HG03432 (cell line): Measurements from ENCODE around the gene RNF10.
"Not testable (repeated sequence)": the region's sequence is repeated elsewhere in the genome, so short reads cannot be mapped to it uniquely, and the experiment has no call there.

Source experiments
- ATAC-seq: cut with Tn5 transposase; IDR thresholded peaks from one replicate; pipeline ENCODE4 v1.9.1; 2021; ENCODE audit warnings: mild to moderate bottlenecking, moderate library complexity; ENCODE audit not compliant: unreplicated experiment

Gene RNF10

DNA sequence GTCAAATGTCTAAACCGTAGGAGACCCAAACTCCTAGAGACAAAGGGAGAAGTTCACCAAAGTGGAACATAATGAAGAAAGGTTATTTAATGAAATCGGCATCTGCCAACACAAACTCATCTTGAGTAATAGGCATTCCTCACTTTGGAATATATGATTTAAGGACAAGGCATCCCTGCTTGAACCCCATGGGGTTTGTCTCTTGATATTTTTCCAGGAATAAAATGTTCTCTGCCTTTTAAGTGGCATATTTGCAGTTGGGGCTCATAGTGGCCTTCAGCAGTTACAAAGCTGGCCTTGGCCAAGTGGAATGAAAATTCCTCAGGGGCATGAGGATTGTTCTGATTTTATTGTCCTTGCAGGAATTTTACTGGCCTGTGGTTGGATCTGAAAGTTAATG, 40.0 kb downstream of the RNF10 start:
- no peak for ATAC-seq

DNA sequence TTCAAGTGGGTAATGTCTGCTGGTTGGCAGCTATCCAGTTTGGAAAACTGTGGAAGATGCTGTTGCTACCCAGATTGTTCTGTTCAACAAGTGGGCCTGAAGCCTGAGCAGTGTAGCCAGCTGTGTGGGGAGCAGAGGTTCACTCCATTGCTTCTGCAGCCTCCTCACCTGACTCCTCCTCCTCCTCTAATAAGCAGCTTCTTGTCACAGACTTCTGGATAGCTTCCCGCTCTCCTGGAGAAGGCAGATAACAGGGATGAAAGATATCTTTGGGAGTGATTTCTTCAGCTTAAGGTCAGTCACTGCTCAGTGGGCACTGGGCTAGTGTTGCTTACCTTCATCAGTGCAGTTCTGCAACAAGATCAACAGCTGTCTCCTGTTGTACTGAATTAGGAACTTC, 45.0 kb downstream of the RNF10 start:
- ATAC-seq: no peak

DNA sequence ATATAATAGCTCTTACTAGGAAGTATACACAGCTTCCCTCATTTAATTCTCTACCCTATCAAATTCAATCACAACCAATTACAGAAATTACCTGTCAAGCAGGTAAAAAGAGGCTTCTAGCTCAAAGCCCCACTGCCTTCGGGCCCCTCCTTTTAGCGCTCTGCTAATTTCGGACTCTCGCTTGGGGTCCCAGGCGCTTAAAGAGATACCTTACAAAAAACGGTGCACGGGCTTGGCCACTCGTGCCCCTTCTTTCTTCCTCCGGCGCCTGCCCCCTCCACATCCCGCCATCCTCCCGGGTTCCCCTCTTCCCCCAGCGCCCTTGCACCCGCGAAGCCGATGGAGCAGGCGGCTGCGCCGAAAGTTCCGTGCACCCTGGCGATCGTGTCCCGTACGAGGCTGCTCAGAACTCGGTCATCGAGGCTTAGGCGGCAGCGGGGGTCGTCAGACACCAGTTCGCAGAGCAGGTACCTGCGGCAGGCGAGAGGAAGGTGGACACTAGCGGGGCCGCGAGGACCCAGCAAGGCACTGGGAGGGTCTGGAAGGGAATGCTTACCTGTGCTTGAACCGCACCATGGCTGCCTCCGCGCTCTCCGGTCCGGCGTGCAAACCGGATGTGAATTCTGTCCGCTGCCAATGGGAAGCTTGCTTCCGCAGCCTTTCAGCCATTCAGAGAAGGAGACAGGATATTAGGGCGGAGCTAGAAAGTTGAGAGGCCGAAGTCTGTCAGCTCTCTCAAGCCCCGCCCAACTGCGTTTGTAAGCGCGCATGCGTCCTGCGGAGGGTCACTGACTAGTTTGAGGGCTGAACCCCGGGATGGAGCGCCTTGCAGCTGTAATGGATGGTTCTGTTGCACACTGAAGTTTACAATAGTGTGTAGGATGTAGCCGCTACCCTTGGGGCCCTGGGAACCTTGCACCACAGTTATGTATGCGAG, 46.9 kb downstream of the RNF10 start, which contains the start of gene POP5:
Gene POP5 (minus strand): TSS at position 616 of the 937 bp plus-strand sequence. CDS start 40 bp downstream, at position 576.
- peak; percentile 88 for ATAC-seq

DNA sequence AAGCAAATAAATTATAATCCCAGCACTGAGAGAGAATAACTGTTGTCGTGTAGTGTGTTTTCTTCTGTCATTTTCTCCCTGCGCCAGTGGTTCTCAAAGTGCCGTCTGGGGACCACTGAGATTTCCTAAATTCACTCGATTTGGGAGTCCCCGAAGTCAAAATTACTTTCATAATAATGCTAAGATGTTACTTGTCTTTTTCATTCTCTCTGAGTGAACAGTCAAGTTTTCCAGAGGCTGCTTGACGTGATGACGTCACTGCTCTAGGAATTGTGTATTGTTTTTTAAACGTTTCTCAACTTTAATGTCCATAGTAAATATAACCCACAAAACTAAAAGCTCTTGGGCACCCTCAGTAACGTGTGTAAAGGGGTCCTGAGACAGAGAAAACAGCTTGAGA, 47.8 kb downstream of the RNF10 start:
- no peak for ATAC-seq

DNA sequence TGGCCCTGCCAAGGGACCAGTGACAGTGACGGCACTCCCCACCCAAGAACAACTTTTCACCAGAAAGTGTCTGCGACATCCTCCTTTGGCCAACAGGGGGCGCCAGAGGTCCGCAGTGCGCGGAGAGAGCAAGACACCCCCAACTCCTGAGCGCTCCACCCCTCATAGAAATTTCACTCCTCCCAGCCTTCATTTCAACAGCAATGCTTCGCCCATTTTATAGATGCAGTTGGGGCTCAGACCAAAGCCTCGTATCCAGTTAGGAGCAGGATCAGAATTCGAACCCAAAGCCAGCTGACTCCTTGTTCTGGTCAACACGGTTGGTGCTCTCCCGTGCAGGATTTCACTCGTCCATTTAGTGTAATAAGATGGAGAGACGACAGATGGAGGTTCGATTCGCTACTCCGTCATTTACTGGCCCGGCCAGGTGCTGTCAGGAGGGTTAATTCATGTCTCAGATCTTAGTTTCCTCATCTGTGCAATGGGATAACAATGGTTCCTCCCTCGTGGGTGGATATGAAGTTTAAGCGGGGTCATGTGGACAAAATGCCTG, 49.4 kb downstream of the RNF10 start:
- ATAC-seq: no peak

DNA sequence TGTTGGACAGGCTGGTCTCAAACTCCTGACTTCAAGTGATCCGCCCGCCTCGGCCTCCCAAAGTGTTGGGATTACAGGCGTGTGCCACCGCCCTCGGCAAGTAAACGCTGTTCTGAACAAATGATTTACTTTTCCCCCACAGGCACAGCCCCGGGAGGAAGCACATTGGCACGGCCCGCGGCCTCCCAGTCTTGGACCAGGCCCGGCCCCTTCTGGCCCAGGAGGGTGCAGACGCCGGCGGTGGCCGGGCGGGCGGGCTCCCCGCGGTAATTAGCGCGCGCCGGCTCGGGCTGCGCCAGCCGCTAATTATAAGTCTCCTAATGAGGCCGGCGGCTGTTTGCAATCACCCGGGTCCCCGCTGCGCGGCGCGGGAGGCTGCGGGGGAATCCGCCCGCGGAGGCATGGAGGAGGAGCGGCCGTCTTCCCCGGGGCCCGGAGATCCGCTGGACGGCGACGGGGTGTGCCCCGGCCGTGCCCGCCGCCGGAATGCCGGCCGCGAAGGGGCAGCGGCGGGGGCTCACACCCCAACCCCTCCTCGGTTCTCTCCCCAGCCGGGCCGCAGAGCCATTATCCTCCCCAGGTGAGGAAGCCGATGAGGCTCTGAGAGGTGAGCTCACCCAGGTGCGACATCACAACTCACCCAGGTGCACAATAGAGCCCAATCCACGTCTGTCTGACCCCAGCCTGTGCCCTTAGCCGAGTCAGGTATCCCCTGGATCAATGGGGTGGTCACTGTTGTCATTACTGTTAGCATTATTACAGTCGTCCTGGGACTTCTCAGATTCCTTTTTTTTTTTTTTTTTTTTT, 50.4 kb downstream of the RNF10 start:
- no peak for ATAC-seq

DNA sequence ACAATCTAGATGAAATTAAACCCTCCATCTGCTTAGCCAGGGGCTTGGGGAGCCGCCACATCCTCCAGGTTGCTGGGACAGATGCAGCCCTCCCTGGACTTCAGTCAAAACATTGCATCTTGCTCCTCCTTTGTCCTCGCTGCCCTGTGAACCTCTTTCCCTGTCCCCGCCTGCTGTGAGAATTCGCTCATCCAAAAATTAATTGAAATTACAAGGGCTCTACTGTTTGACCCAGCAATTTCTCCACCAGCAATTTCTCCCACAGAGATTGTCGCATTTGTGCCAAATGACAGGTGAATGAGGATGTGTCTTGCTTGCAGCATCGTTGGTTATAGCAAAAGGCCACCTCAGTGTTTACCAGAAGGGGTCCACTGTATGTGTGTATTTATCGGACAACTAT, 52.0 kb downstream of the RNF10 start:
- no peak for ATAC-seq

DNA sequence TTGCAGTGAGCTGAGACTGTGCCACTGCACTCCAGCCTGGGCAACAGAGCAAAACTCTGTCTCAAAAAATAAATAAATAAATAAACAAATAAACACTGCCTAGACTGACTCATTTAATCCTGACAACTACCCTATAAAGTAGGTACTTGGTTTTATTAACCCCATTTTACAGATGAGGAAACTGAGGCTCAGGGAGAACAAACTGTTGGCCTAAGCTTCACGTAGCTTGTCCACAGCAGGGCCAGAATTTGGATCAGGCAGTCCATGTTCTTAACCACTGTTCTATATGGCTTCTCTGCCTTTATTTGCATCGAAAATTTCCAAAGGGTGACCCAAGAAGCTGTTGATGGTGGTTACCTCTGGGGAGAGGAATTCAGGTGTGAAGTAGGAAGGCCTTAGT, 52.7 kb downstream of the RNF10 start:
- no peak for ATAC-seq

DNA sequence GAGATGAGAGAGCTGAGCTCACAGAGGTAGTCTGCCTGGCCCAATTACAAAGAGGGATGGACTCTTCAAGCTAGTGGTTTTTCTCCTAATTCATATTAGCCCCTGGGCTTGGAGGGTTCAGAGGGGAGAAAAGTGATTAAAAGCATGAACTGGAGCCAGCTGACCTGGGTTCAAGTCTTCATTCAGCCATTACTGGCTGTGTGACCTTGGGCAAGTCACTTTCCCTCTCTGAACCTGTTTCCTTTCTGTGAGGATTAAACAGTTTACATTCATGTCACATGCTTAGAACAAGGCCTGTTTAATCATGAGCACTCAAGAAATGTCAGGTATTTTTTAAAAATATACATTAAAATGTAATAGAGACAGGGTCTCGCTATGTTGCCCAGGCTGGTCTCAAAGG, 54.2 kb downstream of the RNF10 start:
- no peak for ATAC-seq

DNA sequence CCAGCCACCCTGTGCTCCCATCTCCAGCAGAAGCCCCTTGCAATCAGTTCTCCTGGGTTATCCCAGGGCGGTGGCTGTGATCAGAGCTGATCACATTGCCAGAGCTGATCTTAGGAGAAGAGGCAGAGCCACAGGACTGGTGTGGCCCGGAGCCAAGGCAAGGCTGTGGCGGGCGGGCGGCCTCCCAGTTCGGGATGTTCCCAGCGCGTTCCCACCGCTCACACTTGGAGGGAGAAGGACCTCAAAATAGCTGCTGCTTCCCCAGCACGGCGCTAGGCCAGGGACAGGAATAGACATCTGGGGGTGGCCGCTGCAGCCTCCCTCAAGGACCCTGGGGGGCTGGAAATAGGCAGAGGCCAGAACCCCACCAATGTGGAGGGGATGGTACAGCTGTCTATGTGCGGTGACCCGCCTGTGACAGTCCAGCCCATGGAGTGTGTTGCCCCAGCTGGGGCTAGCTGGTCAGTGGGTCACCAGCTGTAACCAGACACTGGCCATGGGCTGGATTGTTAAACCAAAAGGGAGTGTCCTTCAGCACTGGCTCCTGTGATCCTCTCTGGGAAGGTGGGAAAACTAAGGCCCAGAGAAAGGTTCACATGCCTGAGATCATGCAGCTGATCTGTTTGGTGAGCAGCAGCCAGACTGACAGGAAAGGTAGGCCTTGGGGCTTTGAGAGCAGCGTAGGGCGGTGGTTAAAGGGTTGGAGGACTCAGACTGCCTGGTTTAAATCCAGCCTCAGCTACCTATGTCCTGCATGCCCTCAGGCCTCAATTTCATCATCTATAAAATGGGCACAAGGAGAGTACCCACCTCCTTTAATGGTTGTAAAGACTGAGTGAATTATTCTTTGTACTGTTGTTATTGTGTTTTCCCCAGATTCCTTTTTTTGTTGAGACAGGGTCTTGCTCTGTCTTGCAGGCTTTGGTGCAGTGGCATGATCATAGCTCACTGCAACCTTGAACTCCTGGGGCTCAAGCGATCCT, 55.1 kb downstream of the RNF10 start:
- no peak for ATAC-seq

DNA sequence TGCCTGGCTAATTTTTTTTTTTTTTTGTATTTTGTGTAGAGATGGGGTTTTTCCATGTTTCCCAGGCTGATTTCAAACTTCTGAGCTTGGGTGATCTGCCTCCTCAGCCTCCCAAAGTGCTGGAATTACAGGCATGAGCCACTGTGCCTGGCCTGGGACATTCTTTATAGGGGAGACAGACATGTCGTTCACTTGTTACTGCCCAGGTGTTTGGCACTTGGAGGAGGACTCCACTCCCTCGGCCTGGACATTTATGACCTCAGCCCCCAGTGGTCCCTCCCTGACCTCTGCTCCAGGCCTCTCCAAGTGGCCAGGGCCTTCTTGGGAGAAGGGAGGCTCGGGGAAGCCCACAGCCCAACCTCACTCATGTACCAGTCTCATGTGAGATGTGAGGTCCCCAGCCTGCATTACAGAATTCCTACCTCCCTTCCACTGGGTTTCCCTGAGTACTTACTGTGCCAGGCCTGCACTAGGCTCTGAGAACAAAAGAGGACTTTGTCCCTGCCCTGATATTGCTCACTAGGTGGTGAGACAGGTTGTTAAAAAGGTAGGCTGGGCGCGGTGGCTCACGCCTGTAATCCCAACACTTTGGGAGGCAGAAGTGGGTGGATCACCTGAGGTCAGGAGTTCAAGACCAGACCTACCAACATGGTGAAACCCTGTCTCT, 56.7 kb downstream of the RNF10 start:
- no peak for ATAC-seq

DNA sequence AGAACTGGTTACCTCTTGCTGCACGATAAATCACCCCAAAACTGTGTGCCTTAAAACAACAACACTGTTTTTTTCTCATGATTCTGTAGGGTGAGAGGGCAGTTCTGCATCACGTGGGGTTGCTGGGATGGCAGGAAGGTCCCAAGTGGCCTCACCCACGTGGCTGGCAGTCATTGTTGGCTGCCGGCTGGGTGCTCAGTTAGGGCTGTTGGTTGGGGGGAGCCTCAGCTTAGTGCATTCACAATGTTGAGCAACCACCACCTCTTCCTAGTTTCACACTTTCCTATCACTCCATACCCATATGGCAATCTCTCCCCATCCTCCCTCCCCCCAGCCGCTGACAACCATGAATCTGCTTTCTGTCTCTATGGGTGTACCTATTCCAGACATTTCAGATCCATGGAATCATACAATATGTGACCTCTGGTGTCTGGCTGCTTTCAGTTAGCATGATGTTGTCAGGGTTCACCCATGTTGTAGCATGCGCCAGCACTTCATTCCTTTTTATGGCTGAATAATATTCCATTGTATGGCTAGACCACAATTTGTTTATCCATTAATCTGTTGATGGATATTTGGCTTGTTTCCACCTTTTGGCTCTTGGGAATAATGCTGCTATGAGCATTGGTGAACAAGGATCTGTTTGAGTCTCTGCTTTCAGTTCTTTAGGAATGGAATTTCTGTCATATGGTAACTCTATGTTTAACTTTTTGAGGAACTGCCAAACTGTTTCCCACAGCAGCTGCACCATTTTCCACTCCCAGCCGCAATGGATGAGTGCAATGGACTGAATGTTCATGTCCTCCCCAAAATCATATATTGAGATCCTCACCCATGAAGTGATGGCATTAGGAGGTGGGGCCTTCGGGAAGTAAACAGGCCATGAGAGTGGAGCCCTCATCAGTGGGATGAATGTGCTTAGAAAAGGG, 58.2 kb downstream of the RNF10 start:
- no peak for ATAC-seq

DNA sequence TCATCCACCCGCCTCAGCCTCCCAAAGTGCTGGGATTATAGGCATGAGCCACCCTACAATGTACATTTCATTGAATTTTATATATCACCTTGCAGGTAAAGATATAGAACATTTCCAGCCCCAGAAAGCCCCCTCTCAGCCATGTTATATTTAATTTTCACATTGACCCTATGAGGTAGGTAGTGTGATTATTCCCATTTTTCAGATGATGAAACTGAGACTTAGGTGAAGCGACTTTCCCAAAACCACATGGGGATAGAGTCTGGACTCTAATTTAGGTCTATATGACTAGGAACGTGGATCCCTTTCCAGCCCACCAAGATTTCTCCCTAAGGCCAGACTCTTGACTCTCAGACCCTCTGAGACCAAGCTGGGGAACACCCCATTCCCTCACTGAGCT, 62.7 kb downstream of the RNF10 start:
- no peak for ATAC-seq

DNA sequence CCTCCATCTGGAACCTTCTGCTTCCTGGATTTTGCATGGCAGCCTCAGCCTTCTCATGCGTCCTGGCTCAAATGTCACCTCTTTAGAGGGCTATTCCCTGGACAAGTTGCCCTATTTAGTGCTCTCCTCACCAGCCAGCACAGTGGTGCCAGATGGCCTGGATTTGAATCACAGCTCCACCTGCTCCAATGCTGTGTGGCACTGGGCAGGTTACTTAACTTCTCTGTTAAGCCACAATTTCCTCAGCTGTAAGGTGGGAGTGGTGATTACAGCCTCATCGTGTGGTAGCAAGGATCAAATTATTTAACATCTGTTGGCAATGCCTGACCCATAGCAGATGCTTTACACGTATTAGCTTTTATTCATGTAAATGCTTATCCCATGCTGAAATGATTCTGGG, 63.7 kb downstream of the RNF10 start:
- ATAC-seq: no peak

DNA sequence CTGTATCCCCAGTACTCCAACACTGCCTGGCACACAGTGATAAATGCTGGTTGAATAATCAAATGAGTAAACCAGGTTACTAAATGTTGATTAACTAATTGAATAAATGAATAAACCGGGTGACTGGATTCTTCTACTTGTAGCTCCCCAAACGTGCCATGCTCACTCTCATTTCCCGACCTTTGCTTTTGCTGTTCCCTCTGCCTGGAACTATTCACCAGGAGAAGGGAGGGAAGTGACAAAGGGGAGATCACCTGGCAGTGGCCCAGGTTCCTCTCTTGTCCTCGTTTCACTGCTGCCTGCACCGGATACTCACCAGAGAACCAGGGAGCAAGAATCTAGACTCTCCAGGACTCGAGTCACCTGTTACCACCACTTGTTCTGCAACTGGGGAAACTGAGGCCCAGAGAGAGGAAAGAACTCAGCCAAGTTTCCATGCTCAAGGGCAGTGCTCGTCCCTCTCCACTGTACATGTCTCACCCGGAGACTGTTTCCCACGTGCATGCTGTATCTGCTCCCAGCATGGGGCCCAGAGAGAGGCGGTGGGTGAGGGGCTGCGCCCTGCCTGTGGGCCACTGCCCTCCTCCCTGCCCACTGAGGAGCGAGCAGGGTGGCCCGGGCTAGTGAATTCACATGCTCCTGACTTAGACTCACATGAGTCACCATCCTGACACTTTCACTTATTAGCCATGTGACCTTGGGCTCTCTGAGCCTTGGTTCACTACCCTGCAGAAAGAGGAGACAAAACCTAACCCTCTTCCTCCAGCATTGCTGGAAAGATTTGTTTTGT, 64.7 kb downstream of the RNF10 start:
- ATAC-seq: peak; percentile 45

DNA sequence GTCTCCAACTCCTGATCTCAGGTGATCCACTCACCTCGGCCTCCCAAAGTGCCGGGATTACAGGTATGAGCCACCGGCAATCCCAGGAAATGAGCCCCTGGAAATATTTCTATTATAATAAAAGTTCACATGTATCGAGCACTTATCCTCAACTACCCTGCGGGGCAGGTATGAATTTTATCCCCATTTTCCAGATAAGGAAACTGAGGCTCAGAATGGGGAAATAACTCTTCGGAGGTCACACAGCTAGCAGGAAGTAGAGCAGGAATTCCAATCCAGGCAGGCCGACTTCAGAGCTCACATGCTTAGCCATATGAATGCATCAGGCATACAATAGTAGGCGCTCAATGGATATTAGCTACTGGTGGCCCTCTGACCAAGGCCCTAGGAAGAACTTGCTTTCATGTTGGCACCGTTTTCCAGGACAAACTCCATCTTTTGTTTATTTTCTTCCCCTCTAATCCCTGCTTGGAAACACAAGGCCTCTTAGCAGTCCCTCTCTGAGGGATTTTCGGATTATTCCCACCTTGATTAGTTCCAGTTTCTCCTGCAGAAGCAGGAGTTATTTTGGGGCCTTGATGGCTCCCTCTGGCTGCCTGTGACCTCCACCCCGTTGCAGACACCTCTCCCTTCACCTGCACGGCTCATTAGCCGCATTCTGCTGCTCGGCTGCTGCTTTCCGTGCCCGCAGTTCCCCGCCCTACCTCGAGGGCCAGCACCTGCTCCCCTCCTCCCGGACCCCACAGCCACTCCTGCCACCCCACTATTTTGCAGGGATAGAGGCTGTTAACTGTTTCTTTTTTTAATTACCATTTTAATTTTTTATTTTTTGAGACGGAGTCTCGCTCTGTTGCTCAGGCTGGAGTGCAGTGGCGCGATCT, 65.8 kb downstream of the RNF10 start:
- ATAC-seq: no peak

DNA sequence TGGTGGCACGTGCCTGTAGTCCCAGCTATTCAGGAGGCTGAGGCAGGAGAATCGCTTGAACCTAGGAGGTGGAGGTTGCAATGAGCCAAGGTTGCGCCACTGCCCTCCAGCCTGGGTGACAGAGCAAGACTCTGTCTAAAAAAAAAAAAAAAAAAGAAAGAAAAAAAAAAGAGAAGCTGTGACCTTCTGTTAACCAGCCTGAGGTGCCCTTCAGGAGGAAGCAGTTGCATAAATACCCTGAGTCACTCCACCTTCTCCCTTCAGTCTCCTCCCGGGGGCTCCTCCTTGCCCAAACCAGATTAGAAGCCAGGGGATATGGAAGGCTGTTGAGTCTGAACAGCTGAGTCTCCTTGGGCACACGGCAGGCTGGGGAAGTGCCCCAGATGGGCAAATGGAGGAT, 68.3 kb downstream of the RNF10 start:
- ATAC-seq: not testable (repeated sequence)
